ENCODE results near the gene ACACB. TPM values are rescaled to one million over a fixed set of nuclear protein-coding genes. Genes with fewer than 3 reads are reported as not detected.

Gene ACACB
- total RNA-seq, 1 experiment from 2014 or later = 8.2 TPM

GRCh38 chr12:109292342-109292711, 175.9 kb downstream of the ACACB start:
- BruUV-seq (replicated peaks) = no TSS peak
- intact Hi-C loops (cut with micrococcal nuclease; ENCODE audit: unreplicated experiment) = no loop called here
- DNase-seq (ENCODE audit: low spot score) = no peak
- no peaks in the 10 kb centered on the region for H3K9me3 ChIP-seq (ENCODE audit: low read depth, low read length, poor library complexity, severe bottlenecking)
- no peaks in the 10 kb centered on the region for H3K36me3 ChIP-seq (ENCODE audit: insufficient read depth, low read length, poor library complexity, severe bottlenecking)
- no peak overlapping the region for H3K4me3 ChIP-seq (ENCODE audit: low read depth, low read length, poor library complexity, severe bottlenecking)
- CTCF ChIA-PET = no interaction called here
- TF ChIP-seq EZH2 (IDR thresholded peaks at IDR 0.05; ENCODE audit: borderline replicate concordance, low read depth, low read length, poor library complexity, severe bottlenecking) (no peak), CTCF (conservative IDR thresholded peaks at IDR 0.05; ENCODE audit: low read depth, low read length) (no peak)
- peaks cover 11% of the 10 kb centered on the region for H3K4me1 ChIP-seq (ENCODE audit: insufficient read depth, low read length, poor library complexity, severe bottlenecking)
- H3K27ac ChIP-seq (ENCODE audit: low read depth, low read length, poor library complexity, severe bottlenecking) = no peak overlapping the region
- POLR2A ChIA-PET (ENCODE audit: low non-redundant PET) = no interaction called here
- H3K27me3 ChIP-seq (replicated peaks; ENCODE audit: insufficient read depth, low read depth, low read length, poor library complexity) = no peaks in the 10 kb centered on the region

GRCh38 chr12:109293106-109293505, 176.7 kb downstream of the ACACB start:
- no peak overlapping the region for H3K27ac ChIP-seq (ENCODE audit: low read depth, low read length, poor library complexity, severe bottlenecking)
- H3K27me3 ChIP-seq (replicated peaks; ENCODE audit: insufficient read depth, low read depth, low read length, poor library complexity) = no peaks in the 10 kb centered on the region
- H3K36me3 ChIP-seq (ENCODE audit: insufficient read depth, low read length, poor library complexity, severe bottlenecking) = no peaks in the 10 kb centered on the region
- BruUV-seq (replicated peaks) = no TSS peak
- TF ChIP-seq CTCF (conservative IDR thresholded peaks at IDR 0.05; ENCODE audit: low read depth, low read length) (no peak), EZH2 (IDR thresholded peaks at IDR 0.05; ENCODE audit: borderline replicate concordance, low read depth, low read length, poor library complexity, severe bottlenecking) (no peak)
- ChIA-PET POLR2A (ENCODE audit: low non-redundant PET) (no interaction called here), CTCF (no interaction called here)
- H3K4me1 ChIP-seq (ENCODE audit: insufficient read depth, low read length, poor library complexity, severe bottlenecking) = peaks cover 11% of the 10 kb centered on the region
- H3K4me3 ChIP-seq (ENCODE audit: low read depth, low read length, poor library complexity, severe bottlenecking) = no peak overlapping the region
- DNase-seq (ENCODE audit: low spot score) = no peak
- intact Hi-C loops (cut with micrococcal nuclease; ENCODE audit: unreplicated experiment) = no loop called here
- H3K9me3 ChIP-seq (ENCODE audit: low read depth, low read length, poor library complexity, severe bottlenecking) = no peaks in the 10 kb centered on the region

GRCh38 chr12:109294286-109294796, 178.0 kb downstream of the ACACB start:
- no TSS peak for BruUV-seq (replicated peaks)

More at GRCh38 chr12:109294286-109294796, 178.0 kb downstream of the ACACB start:
- no peak overlapping the region for H3K4me3 ChIP-seq (ENCODE audit: low read depth, low read length, poor library complexity, severe bottlenecking)
- H3K27ac ChIP-seq (ENCODE audit: low read depth, low read length, poor library complexity, severe bottlenecking) = no peak overlapping the region
- no peaks in the 10 kb centered on the region for H3K9me3 ChIP-seq (ENCODE audit: low read depth, low read length, poor library complexity, severe bottlenecking)
- ChIA-PET CTCF (no interaction called here), POLR2A (ENCODE audit: low non-redundant PET) (no interaction called here)
- H3K27me3 ChIP-seq (replicated peaks; ENCODE audit: insufficient read depth, low read depth, low read length, poor library complexity) = no peaks in the 10 kb centered on the region
- DNase-seq (ENCODE audit: low spot score) = no peak
- H3K36me3 ChIP-seq (ENCODE audit: insufficient read depth, low read length, poor library complexity, severe bottlenecking) = no peaks in the 10 kb centered on the region
- TF ChIP-seq EZH2 (IDR thresholded peaks at IDR 0.05; ENCODE audit: borderline replicate concordance, low read depth, low read length, poor library complexity, severe bottlenecking) (no peak), CTCF (conservative IDR thresholded peaks at IDR 0.05; ENCODE audit: low read depth, low read length) (no peak)
- intact Hi-C loops (cut with micrococcal nuclease; ENCODE audit: unreplicated experiment) = no loop called here
- H3K4me1 ChIP-seq (ENCODE audit: insufficient read depth, low read length, poor library complexity, severe bottlenecking) = peaks cover 11% of the 10 kb centered on the region

Data from A673 (cell line).